Cerebellar cortex (tissue), 1 donor: ENCODE results near the gene PAXX.
A peak's percentile ranks its signal among the peaks of the same experiment; 100 is the strongest.

Experiments
- DNase-seq: peaks from one replicate; pipeline ENCODE4 v3.0.0-alpha.2; 2015; ENCODE audit warnings: low spot score

The PAXX gene

GRCh38 chr9:136968333-136969127 lies 23.7 kb upstream of the PAXX start:
- no peak for DNase-seq

GRCh38 chr9:136969150-136969549 lies 23.1 kb upstream of the PAXX start:
- DNase-seq, result no peak

- no peak for DNase-seq
Observed at GRCh38 chr9:136969774-136970173, 22.4 kb upstream of the PAXX start.

- no peak for DNase-seq
Observed at GRCh38 chr9:136970361-136970760, 21.9 kb upstream of the PAXX start.

- DNase-seq, result no peak
Observed at GRCh38 chr9:136971746-136972145, 20.5 kb upstream of the PAXX start.

GRCh38 chr9:136972335-136972734 lies 19.9 kb upstream of the PAXX start:
- DNase-seq, result no peak

- no peak for DNase-seq
Observed at GRCh38 chr9:136972743-136973142, 19.5 kb upstream of the PAXX start.

- DNase-seq, result no peak
Observed at GRCh38 chr9:136973618-136974617, 18.3 kb upstream of the PAXX start.

GRCh38 chr9:136974817-136975535 lies 17.2 kb upstream of the PAXX start:
- peak; percentile 44 for DNase-seq

GRCh38 chr9:136975644-136976043 lies 16.6 kb upstream of the PAXX start:
- peak; percentile 66 for DNase-seq

- DNase-seq, result peak; percentile 35
Observed at GRCh38 chr9:136977223-136977622, 15.0 kb upstream of the PAXX start, which contains the start of gene PTGDS. Gene PTGDS, plus strand, starts transcription at chr9:136977504. Its CDS starts 75 bp downstream, at chr9:136977579.

- DNase-seq, result no peak
Observed at GRCh38 chr9:136977649-136978072, 14.6 kb upstream of the PAXX start.

GRCh38 chr9:136978073-136978864 lies 14.0 kb upstream of the PAXX start:
- DNase-seq, result peak; percentile 43

GRCh38 chr9:136978865-136979544 lies 13.2 kb upstream of the PAXX start:
- no peak for DNase-seq

- no peak for DNase-seq
Observed at GRCh38 chr9:136979769-136980587, 12.2 kb upstream of the PAXX start.

- no peak for DNase-seq
Observed at GRCh38 chr9:136980669-136981478, 11.3 kb upstream of the PAXX start.

- no peak for DNase-seq
Observed at GRCh38 chr9:136981588-136982231, 10.5 kb upstream of the PAXX start.
